ENCODE results near the gene MEGF8.

The MEGF8 gene

DNA sequence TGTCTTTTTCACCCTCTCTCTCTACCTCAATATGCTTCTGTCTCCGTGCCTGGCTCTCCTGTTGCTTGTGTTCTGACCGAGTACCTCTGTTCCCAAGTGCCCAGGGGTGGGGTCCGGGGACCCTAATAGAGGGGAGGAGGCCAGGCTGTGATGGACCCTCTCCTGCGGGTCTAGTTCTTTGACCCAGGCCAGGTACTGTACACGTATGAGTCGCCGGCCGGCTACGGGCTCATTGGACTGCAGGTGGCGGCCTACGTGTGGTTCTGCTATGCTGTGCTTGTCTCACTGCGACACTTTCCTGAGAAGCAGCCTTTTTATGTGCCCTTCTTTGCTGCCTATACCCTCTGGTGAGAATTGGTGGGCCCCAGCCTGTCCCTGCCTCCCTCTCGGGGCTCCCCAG, 7.9 kb upstream of the MEGF8 start:
- H3K4me3 ChIP-seq (ENCODE audit: low read depth, low read length): no peak overlapping the region
- TF ChIP-seq, protein P1, sequence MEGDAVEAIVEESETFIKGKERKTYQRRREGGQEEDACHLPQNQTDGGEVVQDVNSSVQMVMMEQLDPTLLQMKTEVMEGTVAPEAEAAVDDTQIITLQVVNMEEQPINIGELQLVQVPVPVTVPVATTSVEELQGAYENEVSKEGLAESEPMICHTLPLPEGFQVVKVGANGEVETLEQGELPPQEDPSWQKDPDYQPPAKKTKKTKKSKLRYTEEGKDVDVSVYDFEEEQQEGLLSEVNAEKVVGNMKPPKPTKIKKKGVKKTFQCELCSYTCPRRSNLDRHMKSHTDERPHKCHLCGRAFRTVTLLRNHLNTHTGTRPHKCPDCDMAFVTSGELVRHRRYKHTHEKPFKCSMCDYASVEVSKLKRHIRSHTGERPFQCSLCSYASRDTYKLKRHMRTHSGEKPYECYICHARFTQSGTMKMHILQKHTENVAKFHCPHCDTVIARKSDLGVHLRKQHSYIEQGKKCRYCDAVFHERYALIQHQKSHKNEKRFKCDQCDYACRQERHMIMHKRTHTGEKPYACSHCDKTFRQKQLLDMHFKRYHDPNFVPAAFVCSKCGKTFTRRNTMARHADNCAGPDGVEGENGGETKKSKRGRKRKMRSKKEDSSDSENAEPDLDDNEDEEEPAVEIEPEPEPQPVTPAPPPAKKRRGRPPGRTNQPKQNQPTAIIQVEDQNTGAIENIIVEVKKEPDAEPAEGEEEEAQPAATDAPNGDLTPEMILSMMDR (IDR thresholded peaks at IDR 0.05; ENCODE audit: low read depth, low read length): no peak

DNA sequence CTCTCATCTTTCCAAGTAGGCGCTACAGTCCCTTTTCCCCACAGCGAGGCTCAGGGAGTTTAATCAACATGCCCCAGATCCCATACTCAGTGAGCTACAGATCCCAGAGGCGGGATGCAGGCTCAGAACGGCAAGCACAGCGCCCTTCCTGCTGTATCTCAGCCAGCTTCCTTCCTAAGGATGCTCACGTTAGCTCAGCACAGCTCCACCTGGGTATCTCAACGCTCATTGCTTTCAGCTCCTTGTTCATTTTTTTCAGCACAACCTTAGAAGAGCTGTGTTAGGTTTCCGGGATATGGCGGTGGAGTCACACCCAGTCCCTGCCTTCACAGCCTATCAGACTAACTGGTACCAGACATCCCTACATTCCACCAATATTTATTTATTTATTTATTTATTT, 3.1 kb upstream of the MEGF8 start:
- TF ChIP-seq, protein P1 (IDR thresholded peaks at IDR 0.05; ENCODE audit: low read depth, low read length): no peak
- no peak overlapping the region for H3K4me3 ChIP-seq (ENCODE audit: low read depth, low read length)

DNA sequence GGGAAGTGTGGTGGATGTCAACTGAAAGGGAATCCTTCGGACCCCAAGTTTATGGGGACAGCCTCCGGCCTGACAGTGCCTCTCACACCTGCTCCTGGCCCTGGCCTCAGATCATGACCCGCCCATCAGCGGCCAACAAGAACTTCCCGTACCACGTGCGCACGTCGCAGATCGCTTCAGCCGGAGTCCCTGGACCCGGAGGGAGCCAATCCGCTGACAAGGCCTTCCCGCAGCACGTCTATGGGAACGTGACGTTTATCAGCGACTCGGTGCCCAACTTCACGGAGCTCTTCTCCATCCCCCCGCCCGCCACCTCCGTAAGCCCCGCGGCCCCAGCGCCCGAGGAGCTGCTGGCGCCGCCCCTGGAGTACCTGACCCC, 2.0 kb upstream of the MEGF8 start:
- TF ChIP-seq, protein P1 (IDR thresholded peaks at IDR 0.05; ENCODE audit: low read depth, low read length): no peak

DNA sequence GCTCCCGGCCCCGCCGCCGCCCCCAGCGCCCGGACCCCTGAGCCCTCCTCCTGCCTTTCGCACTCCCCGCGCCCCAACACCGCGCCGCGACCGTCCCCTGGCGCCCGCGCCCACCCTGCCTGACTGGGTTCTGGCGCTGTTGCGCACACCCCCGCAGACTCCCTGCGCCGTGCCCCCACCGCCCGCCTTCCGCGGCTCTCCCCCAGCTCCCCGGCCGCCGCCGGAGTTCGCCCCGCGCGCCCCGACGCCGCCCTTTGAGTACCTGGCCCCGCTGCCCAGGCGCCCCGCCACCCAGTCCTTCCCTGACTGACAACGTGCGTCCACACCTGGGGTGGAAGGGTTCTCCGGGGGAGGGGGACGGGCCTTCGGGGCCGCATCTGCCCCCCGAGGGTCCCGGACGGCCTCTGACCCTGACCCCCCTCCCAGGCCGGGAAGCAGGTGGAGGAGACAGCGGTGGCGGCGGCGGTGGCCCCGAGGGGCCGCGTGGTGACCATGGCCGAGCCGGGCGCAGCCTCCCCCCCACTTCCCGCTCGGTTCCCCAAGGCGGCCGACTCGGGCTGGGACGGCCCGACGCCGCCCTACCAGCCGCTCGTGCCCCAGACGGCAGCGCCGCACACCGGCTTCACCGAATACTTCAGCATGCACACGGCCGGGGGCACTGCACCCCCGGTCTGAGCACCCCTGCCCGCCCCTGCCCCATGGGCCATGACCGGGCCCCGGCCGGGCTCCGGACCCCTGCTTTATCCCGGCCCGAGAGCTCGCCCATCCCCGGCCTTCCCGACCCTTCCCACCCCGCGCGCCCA, 1.4 kb upstream of the MEGF8 start:
- TF ChIP-seq, protein P1 (IDR thresholded peaks at IDR 0.05; ENCODE audit: low read depth, low read length): no peak
- no peak overlapping the region for H3K4me3 ChIP-seq (ENCODE audit: low read depth, low read length)

More for the DNA sequence above, 2.0 kb upstream of the MEGF8 start:
- no peak overlapping the region for H3K4me3 ChIP-seq (ENCODE audit: low read depth, low read length)

DNA sequence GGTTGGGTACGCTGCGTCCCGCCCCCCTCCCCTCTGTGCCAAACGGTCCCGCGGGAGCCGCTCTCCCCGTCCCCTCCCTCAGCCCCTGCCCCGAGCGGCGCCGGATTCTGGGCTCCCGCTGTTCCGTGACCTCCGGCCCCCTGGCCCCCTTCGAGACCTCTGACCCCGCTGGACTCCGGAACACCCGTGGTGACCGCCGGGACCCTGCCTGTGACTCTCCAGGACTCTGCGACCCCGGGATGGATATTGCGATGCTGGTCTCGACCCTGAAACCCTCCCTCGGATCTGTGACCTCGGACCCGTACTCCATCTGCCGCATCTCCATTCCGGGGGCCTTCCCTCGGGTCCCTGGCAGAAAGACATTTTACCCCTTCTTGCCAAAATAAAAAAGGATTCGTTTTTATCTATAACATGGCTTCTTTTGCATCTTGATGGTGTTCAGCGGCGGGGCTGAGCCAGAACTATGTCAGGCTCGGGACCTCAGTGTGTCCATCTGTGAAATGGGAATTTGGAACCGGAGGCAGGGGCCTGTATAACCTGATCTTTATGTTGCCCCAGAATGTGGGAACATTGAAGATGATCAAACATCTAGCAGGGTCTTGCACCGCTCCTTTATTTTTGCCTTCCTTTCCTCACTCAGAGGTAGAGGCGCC, 654 bp upstream of the MEGF8 start:
- TF ChIP-seq, protein P1 (IDR thresholded peaks at IDR 0.05; ENCODE audit: low read depth, low read length): peak; percentile 84

DNA sequence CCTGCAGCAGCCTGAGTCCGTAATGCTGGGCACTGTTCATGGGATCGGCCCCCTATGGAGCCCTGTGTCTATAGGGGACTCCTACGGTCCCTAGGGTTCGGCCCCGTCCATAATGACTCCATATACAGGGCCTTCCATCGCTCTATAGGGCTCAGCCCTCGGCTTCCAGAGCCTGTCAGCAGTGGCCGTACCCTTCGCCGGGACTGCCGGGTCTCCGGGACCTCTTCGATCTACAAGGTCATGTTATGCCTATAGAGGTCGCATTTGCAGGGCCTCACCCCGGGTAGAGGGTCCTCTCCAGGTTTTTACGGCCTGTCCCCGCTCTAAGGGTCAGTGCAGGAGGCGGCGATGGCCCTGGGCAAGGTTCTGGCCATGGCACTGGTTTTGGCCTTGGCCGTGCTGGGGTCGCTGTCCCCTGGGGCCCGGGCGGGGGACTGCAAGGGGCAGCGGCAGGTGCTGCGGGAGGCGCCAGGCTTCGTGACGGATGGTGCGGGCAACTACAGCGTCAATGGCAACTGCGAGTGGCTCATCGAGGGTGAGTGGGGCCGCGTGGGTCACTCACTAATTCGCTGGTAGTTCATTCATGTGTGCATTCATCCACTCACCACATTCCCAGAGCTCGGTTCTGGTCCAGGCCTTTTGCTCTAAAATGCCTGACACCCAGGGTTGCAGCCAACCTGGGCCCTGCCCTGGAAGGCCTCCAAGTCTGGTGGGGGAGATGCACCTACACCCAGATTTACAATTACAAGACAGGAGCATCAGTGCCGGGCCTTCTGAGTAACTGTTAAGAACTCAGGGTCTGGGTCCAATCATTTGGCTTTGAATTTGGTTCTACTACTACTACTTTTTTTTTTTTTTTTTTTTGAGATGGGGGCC, 699 bp downstream of the MEGF8 start:
- TF ChIP-seq, protein P1 (IDR thresholded peaks at IDR 0.05; ENCODE audit: low read depth, low read length): no peak
- H3K4me3 ChIP-seq (ENCODE audit: low read depth, low read length): peak overlapping the region; percentile 92

More for the DNA sequence above, 654 bp upstream of the MEGF8 start:
- no peak overlapping the region for H3K4me3 ChIP-seq (ENCODE audit: low read depth, low read length)
